GM21723 (cell line): ENCODE measurements around the gene PMM2.

Experiments used
- ATAC-seq: cut with Tn5 transposase; IDR thresholded peaks from one replicate; pipeline ENCODE4 v1.9.1; 2021; ENCODE audit warnings: mild to moderate bottlenecking, moderate library complexity; ENCODE audit not compliant: unreplicated experiment

The PMM2 gene

DNA sequence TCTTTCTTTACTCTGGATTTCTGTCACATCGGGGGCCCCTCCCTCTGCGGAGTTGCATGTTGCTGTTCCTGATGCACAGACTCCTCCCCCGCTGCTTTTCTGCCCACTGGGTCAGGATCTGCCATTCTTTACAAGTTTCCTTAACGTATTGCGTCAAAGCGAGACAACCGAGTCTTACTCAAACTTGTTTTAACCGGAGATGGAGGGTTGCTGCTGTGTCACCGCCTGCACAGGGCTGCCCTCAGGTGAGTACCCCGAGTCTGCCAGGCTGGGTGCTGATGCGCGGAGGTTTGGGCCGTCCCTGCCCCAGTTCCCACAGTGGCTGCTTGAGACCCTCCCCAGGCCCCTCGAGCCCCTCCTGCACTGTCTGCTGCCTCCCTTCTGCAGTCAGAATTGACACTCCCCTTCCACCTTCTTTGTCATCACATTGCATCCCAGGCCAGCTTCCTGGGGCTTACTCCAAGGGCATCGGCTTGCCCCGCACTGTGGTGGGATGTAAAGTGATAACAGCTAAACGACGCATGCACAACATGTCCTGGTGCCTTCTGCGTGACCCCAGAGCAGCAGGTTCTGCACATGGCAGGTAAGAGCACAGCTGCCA is 51.9 kb downstream of the PMM2 start:
- no peak for ATAC-seq

DNA sequence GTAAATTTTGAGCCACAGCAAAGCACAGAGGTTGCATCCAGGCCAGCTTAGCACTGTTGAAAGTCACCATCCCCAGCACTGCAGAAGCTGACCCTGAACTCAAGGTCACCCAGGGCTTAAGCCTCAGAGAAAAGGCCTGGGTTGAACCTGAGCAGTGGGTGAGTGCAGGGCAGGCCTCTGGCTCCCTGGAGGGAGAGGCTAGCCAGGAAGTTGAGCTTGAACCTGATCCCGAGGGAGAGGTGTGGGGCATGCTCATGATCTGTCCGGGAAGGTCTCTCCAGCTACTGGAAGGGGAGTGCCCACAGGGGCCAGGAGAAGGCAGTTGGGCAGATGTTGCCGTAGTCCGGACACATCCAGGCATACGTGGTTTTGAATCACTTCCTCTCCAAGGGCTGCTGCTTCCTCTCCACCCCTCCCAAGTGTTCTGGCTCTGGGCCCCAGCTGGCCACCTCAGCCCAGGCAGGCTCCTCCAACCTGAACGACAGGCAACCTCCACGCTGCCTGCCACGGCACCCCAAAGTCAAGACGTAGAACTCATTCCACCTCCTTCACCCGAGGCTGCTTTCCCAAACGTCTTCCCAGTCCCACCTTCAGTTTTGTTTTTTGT is 52.7 kb downstream of the PMM2 start:
- ATAC-seq, result no peak

DNA sequence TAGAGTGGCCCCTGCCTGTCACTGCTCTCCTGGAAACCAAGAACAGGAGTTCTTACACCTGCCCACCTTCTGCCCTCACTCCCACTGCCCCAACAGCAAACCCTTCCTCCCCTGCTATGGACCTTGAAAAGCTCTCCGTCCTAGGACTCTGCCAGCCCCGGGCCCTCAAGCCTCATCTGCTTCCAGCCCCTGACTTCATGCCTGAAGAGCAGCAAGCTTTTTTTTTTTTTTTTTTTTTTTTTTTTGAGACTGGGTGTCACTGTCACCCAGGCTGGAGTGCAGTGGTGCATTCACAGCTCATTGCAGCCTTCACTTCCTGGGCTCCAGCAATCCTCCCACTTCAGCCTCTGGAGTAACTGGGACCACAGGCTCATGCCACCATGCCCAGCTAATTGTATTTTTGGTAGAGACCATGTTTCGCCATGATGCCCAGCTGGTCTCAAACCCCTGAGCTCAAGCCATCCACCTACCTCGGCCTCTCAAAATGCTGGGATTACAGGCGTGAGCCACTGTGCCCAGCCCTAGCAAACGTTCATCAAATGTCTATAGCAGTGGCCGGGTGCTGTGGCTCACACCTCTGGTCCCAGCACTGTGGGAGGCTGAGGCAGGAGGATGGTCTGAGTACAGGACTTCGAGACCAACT is 54.2 kb downstream of the PMM2 start:
- no peak for ATAC-seq

DNA sequence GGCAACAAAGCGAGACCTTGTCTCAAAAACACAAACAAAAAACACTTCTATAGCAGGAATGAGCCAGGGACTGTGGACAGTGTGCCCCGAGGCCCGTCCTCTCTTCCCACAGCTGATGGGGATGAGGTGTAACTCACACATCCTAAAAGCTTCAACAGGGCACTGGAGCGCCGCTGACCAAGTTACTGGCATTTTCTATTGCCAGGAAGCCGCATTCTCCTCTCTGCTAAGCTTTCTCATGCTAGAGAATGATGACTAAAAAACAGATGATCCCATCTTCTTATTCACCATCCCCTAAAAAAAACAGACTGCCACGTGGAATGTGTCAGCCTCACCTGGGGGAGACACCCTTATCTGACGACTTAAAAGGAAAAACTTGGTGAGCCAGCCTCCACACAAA is 54.9 kb downstream of the PMM2 start:
- ATAC-seq, result no peak

DNA sequence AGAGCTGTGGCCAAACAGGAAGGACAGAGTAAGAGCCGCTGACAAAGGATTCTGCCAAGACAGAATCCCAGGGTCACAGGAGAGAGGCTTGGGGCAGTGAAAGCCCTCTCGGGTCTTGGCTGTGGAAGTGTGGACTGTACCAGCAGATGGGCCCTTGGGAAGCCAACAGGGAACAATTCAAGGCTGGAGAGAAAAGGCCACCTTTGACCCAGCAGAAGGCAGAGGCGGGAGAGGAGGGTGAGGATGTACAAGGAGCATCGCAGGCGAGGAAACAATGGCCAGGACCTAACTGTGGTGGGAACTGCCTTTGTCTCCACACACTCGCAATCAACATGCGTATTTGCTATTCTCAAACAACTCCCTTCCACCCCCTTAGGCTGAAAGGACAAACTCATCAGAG is 55.5 kb downstream of the PMM2 start:
- ATAC-seq, result no peak

DNA sequence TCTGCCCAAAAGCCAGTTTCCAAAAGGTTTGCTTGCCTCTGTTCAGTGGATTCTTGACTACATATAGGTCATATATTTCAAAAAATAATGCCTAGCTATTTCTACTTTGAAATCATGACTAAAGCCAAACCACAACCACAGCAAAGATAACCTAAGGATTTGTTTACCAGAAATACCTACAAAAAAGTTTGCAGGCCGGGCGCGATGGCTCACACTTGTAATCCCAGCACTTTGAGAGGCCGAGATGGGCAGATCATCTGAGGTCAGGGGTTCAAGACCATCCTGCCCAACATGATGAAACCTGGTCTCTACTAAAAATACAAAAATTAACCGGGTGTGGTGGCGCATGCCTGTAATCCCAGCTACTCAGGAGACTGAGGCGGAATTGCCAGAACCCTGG is 56.0 kb downstream of the PMM2 start:
- no peak for ATAC-seq

DNA sequence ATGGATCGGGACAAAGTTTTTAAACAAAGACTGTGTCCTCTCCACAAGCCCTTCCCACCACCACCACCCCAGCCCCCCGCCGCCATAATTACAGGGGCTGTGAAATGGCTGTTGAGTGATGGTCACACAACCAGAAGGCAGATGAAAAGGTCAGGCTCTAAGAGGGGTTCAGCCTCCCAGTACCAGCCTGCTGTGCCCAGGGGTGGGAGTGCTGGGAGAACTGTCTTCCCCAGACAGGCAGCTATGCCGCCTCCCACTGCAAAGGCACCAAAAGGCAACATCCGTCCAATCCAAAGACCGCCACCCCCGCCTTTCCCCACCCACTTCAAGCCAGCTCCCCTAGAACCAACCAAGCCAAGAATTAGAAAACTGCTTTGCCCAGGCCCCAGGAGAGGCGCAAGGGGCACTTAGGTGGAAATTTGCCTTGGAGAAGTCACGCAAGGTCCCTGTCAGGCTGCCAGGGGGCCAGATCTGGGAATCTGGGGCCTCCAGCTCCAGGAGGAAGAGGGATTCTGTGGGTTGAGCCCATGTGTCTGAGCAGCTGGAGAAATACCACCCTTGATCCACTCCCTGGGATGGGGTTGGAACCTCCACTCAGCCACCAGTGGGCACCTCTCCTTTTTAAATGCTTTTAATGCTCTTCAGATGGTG is 56.8 kb downstream of the PMM2 start:
- ATAC-seq, result no peak

DNA sequence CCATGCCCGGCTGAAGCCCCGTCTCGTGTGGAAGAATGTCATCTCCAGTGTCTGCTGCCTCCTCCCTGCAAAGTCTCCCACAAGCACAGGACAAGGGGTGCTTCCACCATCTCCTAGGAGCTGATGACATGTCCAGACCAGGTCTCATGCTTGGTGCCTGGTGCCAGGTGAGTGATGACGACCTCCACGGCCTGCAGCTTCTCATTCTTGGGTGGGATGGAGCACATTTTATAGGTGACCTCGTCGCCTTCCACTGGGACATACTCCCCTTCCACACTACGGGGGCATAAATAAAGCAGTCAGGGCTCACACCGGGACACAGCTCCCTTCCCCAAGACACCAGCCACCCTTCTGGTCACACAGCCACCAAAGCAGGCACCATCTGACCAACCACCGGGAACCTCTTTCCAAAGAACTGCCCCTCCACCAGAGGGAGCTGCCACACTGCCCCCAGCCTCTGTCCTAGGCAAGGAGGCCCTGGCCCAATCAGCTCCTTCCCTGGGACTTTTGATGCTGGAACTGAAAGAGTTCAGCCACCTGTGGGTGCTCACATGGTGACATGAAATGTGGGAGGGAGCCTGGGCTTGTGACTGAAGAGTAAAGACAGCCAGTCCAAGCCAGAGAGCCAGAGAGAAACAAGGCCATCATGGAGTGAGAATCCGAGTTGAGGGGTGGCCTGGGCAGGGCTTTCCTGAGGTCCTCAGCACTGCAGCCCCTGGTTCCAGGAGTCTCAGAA is 57.6 kb downstream of the PMM2 start:
- ATAC-seq, result no peak

DNA sequence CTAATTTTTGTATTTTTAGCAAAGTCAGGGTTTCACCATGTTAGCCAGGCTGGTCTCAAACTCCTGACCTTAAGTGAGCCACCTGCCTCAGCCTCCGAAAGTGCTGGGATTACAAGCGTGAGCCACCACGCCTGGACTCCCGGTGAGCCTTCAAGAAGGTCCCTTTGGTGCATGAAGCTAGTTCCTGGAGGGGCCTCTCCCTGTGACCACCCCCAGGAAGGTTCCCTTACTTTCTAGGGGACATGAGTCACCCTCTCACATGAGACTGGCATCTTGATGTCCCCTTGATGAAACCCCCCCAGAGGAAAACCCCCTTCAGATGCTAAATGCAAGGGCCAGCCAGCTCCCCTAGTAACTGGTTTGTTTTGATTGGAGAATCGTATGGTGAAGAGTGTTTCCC is 58.3 kb downstream of the PMM2 start:
- no peak for ATAC-seq

DNA sequence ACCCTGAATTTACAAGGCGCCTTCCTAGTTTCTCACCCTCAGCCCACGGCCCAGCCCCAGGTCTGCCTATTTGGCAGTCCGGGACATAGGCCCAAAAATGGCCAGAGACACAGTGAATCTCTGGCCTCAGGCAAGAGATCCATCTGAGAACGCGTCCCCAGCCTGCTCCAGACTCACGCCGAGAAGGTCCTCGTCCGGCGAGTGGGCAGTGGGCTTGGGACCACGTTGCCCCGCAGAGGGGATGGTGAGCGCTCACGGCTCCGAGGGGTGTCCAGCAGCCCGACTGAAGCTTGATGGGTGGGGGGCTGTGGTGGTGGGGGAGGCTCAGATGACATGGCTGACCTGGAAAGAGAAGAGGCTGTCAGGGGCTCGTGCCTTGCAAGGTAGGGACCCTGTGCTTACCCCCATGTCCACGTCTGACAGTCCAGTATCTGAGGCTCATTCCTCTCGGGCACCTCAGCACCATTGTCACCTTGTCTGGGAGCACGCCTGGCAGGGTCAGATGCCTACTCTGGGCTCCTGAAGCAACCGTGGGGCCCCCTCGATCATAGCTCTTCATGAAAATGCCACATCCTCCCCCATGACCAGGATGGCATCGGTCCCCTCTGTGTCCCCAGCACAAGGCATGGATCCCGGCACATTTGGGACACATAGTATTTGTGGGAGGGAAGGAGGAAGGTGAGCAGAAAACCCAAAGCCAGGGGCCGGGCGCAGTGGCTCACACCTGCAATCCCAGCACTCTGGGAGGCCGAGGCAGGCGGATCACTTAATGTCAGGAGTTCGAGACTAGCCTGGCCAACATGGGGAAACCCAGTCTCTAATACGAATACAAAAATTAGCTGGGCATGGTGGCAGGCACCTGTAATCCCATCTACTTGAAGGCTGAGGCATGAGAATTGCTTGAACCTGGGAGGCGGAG is 61.6 kb downstream of the PMM2 start:
- no peak for ATAC-seq

DNA sequence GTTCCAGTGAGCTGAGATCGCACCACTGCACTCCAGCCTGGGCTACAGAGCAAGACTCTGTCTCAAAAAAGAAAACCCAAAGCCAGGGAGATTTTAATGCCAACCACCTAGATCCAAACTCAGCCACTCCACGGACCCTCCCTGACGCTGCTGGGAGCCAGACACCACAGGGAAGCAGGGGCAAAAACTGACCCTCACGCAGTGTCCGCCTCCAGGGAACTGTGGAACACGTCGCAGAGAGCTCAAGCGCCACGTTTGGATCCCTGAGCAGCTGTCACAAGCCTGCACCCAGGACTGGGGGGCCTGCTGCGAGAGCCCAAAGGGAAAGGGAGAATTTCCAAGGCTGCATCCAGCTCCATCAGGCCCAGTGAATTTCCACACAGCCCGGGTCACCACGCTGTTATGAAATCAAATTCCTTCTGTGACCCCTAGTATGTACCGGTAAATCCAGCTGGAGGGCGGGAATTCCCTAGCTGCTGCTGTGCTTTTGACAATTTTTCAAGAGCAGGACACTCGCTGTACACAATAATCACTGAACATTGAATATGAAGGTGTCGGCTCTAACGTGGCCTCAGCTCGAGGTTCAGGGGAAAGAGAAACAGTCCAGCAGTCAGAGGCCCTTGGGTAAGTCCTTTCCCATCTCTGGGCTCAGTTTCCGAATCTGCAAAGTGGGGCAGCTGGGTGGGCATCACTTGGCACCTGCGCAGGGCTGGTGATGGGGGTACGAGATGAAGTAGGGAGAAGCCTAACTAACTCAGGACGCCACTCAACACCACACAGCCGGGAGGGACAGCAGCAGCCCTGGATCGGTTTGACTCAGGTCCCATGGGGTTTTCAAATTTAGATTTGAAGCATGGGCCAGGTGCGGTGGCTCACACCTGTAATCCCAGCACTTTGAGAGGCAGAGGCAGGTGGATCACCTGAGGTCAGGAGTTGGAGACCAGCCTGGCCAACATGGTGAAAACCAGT is 62.6 kb downstream of the PMM2 start:
- no peak for ATAC-seq

DNA sequence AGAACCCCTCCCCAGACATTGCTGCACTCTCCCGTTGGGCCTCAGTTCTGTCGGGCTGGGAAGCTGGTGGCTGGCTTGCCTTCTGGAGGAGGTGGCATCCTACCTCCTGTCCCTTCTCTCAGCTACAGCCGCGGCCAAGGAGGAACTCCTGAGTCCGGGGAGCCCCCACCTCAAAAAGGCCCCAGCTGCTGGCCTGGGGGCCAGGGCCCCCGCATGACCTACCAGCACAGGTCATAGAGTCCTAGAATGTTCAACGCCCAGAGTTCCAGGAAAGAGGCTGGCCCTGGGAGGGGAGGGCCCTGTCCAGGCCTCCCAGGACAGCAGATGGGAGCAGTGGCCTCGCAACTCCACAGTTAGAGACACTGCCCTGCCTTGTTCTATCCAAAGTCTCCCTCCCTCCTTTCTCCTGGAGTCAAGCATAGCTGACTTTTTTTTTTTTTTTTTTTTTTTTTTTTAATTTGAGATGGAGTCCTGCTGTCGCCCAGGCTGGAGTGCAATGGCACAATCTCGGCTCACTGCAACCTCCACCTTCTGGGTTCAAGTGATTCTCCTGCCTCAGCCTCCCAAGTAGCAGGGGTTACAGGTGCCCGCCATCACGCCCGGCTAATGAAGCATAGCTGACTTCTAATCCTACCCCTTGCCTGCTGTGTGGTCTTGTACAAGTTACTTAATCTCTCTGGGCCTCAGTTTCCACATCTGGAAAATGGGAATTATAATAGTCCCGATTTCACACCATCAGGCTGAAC is 64.1 kb downstream of the PMM2 start:
- ATAC-seq, result no peak

DNA sequence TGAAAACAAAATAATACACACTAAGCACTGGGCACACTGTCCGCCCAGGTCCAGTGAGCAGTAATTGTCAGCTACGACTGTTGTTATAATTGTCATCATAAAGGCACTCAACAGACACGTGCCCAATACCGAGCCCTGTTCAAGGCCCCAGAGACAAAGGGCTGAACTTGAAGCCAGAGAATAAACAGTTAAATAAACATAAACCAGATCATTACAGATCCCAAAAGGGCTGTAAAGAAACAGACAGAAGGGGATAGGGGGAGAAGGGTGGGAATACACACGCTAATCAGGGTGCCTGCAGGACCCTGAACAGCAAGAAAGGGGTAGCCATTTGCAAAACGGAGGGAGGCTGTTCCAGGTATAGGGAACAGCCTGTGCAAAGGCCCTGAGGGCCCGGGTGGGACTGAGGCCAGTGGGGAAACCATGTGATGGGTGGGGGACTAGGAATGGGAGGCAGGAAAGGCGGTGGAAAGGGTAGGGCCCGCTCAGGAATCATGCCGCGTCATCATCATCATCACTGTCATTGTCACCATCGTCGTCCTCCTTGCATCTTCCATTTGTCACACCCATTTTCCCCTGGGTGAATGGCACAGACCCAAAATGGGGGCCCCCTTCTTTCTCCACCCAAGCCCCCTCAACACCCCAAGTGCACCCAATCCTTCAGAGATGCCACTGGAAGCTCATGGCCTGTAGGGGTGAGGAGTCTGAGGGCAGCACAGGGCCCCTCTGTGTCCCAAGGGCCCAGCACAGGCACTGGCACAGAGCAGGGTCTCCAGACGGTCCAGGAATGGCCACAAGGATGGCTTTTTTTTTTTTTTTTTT is 64.9 kb downstream of the PMM2 start:
- no peak for ATAC-seq

DNA sequence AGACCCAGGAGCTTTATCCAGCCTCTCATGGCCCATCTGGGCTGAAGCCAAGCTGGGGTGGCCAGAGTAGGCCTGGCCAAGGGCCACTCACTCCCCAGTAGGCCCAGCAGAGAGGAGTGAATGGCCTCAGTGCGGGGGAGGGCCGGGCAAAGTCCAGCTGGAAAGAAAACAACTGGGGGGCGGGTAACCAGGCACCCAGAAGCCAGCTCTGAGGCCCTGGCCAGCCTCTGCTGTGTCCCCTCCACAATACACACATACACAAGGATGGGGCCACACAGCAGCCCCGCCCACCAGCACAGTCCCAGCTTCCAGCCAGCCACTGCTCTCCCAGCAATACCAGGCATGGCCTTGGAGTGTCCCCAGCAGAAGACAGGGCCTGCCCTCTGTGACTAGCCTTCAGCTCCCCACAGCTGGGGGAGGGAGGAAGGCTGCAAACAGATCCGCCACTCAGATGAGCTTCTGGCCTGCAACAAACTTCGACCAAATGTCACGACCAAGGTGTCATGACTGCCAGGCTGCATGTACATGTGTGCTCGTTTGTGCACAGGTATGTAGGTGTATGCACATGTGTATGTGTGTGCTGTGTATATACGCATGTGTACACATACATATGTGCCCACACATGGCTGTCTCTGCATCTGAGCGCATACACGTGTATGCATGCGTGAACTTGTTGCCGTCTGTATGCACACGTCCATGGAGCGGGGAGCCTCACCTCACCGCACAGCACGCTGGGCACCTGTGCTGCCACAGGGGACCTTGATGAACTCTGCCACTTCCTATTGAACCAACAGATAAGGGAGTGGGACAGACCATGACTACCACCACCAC is 66.2 kb downstream of the PMM2 start:
- no peak for ATAC-seq

DNA sequence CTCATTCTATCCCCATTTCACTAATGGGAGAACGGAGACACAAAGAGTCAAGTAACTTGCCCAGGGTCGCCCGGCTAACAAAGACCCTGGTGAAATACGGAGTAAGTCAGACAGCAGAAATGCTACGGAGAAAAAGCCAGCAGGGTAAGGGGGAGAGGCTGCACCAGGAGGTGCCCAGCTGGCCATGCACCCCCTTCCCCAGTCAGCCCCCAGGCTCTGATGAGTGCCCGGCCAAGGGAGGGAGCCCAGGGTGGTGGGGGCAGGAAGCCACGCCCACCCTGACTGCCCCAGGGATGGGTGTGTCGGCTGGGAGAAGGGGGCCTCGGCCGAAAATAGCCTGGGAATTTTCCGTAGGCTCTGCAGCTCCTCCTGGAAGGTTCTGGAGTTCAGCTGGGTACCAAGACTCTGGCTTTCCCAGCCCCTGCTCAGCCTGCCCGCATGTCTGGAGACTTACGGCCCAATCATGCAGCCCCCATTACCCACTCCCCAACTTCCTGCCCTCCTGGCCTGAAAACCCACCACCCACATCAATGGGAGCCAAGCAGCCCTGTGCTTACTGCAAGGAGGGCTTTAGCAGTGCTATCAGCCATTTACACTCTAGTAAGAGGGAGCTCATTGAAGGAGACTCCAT is 67.0 kb downstream of the PMM2 start:
- no peak for ATAC-seq

DNA sequence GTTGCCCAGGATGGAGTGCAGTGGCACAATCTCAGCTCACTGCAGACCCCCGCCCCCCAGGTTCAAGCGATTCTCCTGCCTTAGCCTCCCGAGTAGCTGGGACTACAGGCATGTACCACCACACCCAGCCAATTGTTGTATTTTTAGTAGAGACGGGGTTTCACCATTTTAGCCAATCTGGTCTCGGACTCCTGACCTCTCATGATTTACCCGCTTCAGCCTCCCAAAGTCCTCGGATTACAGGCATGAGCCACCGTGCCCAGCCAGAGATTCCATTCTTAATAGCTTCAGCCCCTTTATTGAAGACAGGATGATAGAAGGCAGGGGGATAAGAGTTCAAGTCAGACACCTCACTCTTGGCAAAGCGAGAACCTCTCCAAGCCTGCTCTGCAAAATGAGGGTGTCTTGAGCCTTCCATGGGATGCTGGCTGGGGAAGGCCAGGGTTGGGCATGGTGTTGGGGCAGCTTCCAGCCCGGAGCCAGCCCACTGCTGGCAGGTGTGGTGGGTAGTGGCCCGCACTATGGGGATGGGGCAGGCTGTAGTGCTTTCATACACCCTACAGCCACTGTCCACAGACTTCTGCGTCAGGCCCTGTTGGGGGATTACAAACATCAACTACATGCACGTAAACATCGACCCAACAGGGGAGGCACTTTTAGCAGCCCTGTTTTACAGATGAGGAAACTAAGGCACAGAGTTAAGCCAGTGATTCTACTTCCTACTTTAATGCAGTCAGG is 67.7 kb downstream of the PMM2 start:
- ATAC-seq, result no peak
